Measurements from ENCODE around the gene CDH9. TPM values are rescaled to one million over a fixed set of nuclear protein-coding genes. Genes with fewer than 3 reads are reported as not detected.

The CDH9 gene
- total RNA-seq, 1 donor from 2014 or later, result 0.65 TPM

- Mint-ChIP-seq H3K36me3 (no peaks in the 10 kb centered on the region), H3K4me3 (no peak overlapping the region), H3K9me3 (peaks cover 5% of the 10 kb centered on the region), H3K27me3 (ENCODE audit: low read depth) (peaks cover 8% of the 10 kb centered on the region), H3K27ac (no peak overlapping the region), H3K4me1 (peaks cover 17% of the 10 kb centered on the region)
- no peak for TF ChIP-seq CTCF (IDR thresholded peaks at IDR 0.05; ENCODE audit: unreplicated experiment)
- no peak for DNase-seq (ENCODE audit: low spot score in 2 of 2, unreplicated experiment in 2 of 2)
Measured at GRCh38 chr5:27008604-27009539, 29.5 kb downstream of the CDH9 start.

GRCh38 chr5:27007121-27007520, 31.3 kb downstream of the CDH9 start:
- Mint-ChIP-seq H3K27me3 (ENCODE audit: low read depth) (peaks cover 8% of the 10 kb centered on the region), H3K4me1 (peaks cover 17% of the 10 kb centered on the region), H3K9me3 (peaks cover 5% of the 10 kb centered on the region), H3K4me3 (no peak overlapping the region), H3K36me3 (no peaks in the 10 kb centered on the region), H3K27ac (no peak overlapping the region)
- TF ChIP-seq CTCF (IDR thresholded peaks at IDR 0.05; ENCODE audit: unreplicated experiment), result no peak
- no peak for DNase-seq (ENCODE audit: low spot score in 2 of 2, unreplicated experiment in 2 of 2)

GRCh38 chr5:26986985-26987384, 51.4 kb downstream of the CDH9 start:
- no peak for TF ChIP-seq CTCF (IDR thresholded peaks at IDR 0.05; ENCODE audit: unreplicated experiment)
- Mint-ChIP-seq H3K27me3 (ENCODE audit: low read depth) (peaks cover 2% of the 10 kb centered on the region), H3K4me1 (no peaks in the 10 kb centered on the region), H3K9me3 (no peaks in the 10 kb centered on the region), H3K27ac (no peak overlapping the region), H3K4me3 (no peak overlapping the region), H3K36me3 (no peaks in the 10 kb centered on the region)
- DNase-seq (ENCODE audit: low spot score in 2 of 2, unreplicated experiment in 2 of 2), result no peak

GRCh38 chr5:26981750-26982149, 56.6 kb downstream of the CDH9 start:
- no peaks in the 10 kb centered on the region for H3K9me3 Mint-ChIP-seq
- no peaks in the 10 kb centered on the region for H3K36me3 Mint-ChIP-seq
- no peak for TF ChIP-seq CTCF (IDR thresholded peaks at IDR 0.05; ENCODE audit: unreplicated experiment)
- DNase-seq (ENCODE audit: low spot score in 2 of 2, unreplicated experiment in 2 of 2), result no peak
- no peak overlapping the region for H3K4me3 Mint-ChIP-seq
- no peak overlapping the region for H3K27ac Mint-ChIP-seq
- H3K4me1 Mint-ChIP-seq, result no peaks in the 10 kb centered on the region
- peaks cover 2% of the 10 kb centered on the region for H3K27me3 Mint-ChIP-seq (ENCODE audit: low read depth)

- H3K4me1 Mint-ChIP-seq, result no peaks in the 10 kb centered on the region
- no peaks in the 10 kb centered on the region for H3K36me3 Mint-ChIP-seq
- TF ChIP-seq CTCF (IDR thresholded peaks at IDR 0.05; ENCODE audit: unreplicated experiment), result no peak
- H3K4me3 Mint-ChIP-seq, result no peak overlapping the region
- no peak for DNase-seq (ENCODE audit: low spot score in 2 of 2, unreplicated experiment in 2 of 2)
- H3K27ac Mint-ChIP-seq, result no peak overlapping the region
- H3K27me3 Mint-ChIP-seq (ENCODE audit: low read depth), result no peaks in the 10 kb centered on the region
- H3K9me3 Mint-ChIP-seq, result peaks cover 15% of the 10 kb centered on the region
Measured at GRCh38 chr5:26959290-26959689, 79.1 kb downstream of the CDH9 start.

Data from mesothelial cell of epicardium (in vitro differentiated cells).